OCI-LY7 (cell line): ENCODE measurements around the gene TECTB. TPM values are rescaled to one million over a fixed set of nuclear protein-coding genes. Genes with fewer than 3 reads are reported as not detected.

Experiments used
- BruUV-seq: library from RNA; stranded (reverse); fragments of 400-500 nt; replicated peaks from 2 replicates; lab custom pipeline; 2021; lab: Mats Ljungman, UMichigan
- CTCF ChIA-PET: fragments of 300-600 bp; sonication (Branson Sonifier 250); formaldehyde crosslinking; loops from one replicate; lab custom pipeline; 2022; ENCODE audit warnings: antibody characterized with exemption; ENCODE audit not compliant: unreplicated experiment; lab: Charles Lee
- POLR2A ChIA-PET: fragments of 300-600 bp; sonication (Branson Sonifier 250); formaldehyde crosslinking; loops from one replicate; lab custom pipeline; 2022; ENCODE audit warnings: antibody characterized with exemption; lab: Charles Lee
- DNase-seq: peaks from one replicate; pipeline ENCODE4 v3.0.0-alpha.2; 2015; ENCODE audit warnings: low spot score
- H2AFZ ChIP-seq: fragments of 200-600 bp; sonication (generic), shearing (Covaris generic); 2 replicates; pipeline ENCODE4 v1.6.1; 2014; ENCODE audit warnings: mild to moderate bottlenecking, antibody characterized with exemption, low read length, moderate library complexity
- H3K27ac ChIP-seq: fragments of 200-600 bp; sonication (generic); 2 replicates; pipeline ENCODE4 v1.5.1; 2014; ENCODE audit warnings: mixed run types, low read depth, mild to moderate bottlenecking, moderate library complexity, low read length, inconsistent platforms; ENCODE audit not compliant: poor library complexity, severe bottlenecking
- H3K36me3 ChIP-seq: fragments of 200-600 bp; sonication (generic); 2 replicates; pipeline ENCODE4 v1.6.1; 2014; ENCODE audit warnings: mild to moderate bottlenecking, antibody characterized with exemption, low read length, moderate library complexity, mixed read lengths; ENCODE audit not compliant: insufficient read depth
- H3K4me1 ChIP-seq: fragments of 200-600 bp; sonication (generic); 2 replicates; pipeline ENCODE4 v1.5.1; 2014; ENCODE audit warnings: mild to moderate bottlenecking, low read length; ENCODE audit not compliant: insufficient read depth, poor library complexity, severe bottlenecking
- H3K4me2 ChIP-seq: fragments of 200-600 bp; sonication (generic); 2 replicates; pipeline ENCODE4 v1.6.1; 2014; ENCODE audit warnings: mild to moderate bottlenecking, low read length
- H3K4me3 ChIP-seq: fragments of 200-600 bp; sonication (generic); 2 replicates; pipeline ENCODE4 v1.5.1; 2014; ENCODE audit warnings: mild to moderate bottlenecking, low read depth, low read length; ENCODE audit not compliant: poor library complexity, severe bottlenecking
- H3K79me2 ChIP-seq: fragments of 200-600 bp; sonication (generic); 2 replicates; pipeline ENCODE4 v1.6.1; 2016; ENCODE audit warnings: low read depth, mild to moderate bottlenecking, low read length, moderate library complexity, mixed read lengths; ENCODE audit not compliant: insufficient read depth
- H3K9me2 ChIP-seq: fragments of 200-600 bp; sonication (generic); 2 replicates; pipeline ENCODE4 v1.6.1; 2016; ENCODE audit warnings: mild to moderate bottlenecking, low read length, mixed read lengths; ENCODE audit not compliant: insufficient read depth
- H3K9me3 ChIP-seq: fragments of 200-600 bp; sonication (generic); 2 replicates; pipeline ENCODE4 v1.6.1; 2014; ENCODE audit warnings: mild to moderate bottlenecking, mixed run types, low read length, mixed read lengths
- H4K20me1 ChIP-seq: fragments of 200-600 bp; sonication (generic); 2 replicates; pipeline ENCODE4 v1.6.1; 2014; ENCODE audit warnings: mild to moderate bottlenecking, antibody characterized with exemption, low read length, moderate library complexity, mixed read lengths; ENCODE audit not compliant: insufficient read depth
- EZH2phosphoT487 ChIP-seq: fragments of 200-600 bp; sonication (generic); IDR thresholded peaks from 2 replicates; pipeline ENCODE4 v1.6.1; 2018; ENCODE audit warnings: low read depth, borderline replicate concordance, mild to moderate bottlenecking, mixed run types, antibody characterized with exemption, low read length, moderate library complexity, mixed read lengths
- intact Hi-C: fragments of 100-400 bp; cut with micrococcal nuclease; formaldehyde crosslinking; loops from one replicate; pipeline ENCODE4 v1.10.0; 2022; ENCODE audit not compliant: unreplicated experiment
- total RNA-seq, 2 experiments: library from RNA; depleted of rRNA in 1 of 2; stranded (reverse); fragments of >200 nt in 1 of 2; shearing (Covaris generic) in 1 of 2; gene quantifications; 2 replicates each; pipeline ENCODE4 v1.2.3, GENCODE V29; 2014 to 2022
- TF ChIP-seq, protein P1 (sequence below): fragments of 200-600 bp; sonication (generic); conservative IDR thresholded peaks from 2 replicates; pipeline ENCODE4 v1.5.1; 2014; ENCODE audit warnings: mild to moderate bottlenecking, antibody characterized with exemption, low read length, moderate library complexity, mixed read lengths

TECTB gene
- total RNA-seq, 2 experiments from 2014 or later: not detected

DNA sequence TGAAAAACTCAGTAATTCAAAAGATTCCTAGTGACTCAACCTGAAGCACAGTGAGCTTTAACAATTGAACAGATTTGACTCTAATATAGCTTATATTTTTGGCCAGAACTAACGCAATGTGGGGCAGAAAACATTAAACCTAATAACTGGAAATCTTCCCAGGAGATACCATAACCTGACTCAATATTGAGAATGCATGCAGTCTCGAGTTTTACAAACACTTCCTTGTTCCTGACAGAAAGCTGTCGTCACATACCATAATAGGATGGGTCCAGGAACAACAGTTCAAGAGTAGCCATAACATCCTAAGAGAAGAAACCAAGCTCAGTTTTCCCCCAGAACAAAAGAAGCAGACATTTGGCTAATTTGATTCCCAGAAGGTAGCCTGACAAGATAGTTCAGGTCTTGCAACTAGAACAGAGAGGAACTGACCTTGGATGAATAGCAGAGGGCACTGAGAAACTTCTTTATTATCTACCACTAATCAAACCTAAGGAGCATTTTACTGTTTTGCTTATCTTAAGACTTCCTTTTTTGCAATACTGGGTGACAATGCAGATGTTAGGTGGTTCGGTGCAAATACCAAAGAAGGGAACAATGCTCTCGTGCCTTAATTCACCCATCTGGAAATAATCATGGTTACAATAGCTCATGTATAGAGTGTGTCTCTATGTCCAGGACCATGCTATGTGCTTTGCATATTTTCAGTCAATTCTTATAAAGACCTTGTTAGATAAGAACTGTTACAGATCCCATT lies 52.1 kb downstream of the TECTB start:
- TF ChIP-seq, protein P1, sequence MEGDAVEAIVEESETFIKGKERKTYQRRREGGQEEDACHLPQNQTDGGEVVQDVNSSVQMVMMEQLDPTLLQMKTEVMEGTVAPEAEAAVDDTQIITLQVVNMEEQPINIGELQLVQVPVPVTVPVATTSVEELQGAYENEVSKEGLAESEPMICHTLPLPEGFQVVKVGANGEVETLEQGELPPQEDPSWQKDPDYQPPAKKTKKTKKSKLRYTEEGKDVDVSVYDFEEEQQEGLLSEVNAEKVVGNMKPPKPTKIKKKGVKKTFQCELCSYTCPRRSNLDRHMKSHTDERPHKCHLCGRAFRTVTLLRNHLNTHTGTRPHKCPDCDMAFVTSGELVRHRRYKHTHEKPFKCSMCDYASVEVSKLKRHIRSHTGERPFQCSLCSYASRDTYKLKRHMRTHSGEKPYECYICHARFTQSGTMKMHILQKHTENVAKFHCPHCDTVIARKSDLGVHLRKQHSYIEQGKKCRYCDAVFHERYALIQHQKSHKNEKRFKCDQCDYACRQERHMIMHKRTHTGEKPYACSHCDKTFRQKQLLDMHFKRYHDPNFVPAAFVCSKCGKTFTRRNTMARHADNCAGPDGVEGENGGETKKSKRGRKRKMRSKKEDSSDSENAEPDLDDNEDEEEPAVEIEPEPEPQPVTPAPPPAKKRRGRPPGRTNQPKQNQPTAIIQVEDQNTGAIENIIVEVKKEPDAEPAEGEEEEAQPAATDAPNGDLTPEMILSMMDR: no peak
- no peak for TF ChIP-seq EZH2phosphoT487
- H4K20me1 ChIP-seq: no peaks in the 10 kb centered on the region
- H3K4me3 ChIP-seq: no peak overlapping the region
- no peaks in the 10 kb centered on the region for H3K79me2 ChIP-seq
- no peaks in the 10 kb centered on the region for H3K4me1 ChIP-seq
- no peaks in the 10 kb centered on the region for H3K36me3 ChIP-seq
- no peak for DNase-seq
- H3K4me2 ChIP-seq: no peak overlapping the region
- no peaks in the 10 kb centered on the region for H3K9me2 ChIP-seq
- CTCF ChIA-PET: no interaction called here
- POLR2A ChIA-PET: no interaction called here
- H2AFZ ChIP-seq: no peak overlapping the region
- intact Hi-C loops: no loop called here
- no peaks in the 10 kb centered on the region for H3K9me3 ChIP-seq
- no TSS peak for BruUV-seq
- no peak overlapping the region for H3K27ac ChIP-seq

DNA sequence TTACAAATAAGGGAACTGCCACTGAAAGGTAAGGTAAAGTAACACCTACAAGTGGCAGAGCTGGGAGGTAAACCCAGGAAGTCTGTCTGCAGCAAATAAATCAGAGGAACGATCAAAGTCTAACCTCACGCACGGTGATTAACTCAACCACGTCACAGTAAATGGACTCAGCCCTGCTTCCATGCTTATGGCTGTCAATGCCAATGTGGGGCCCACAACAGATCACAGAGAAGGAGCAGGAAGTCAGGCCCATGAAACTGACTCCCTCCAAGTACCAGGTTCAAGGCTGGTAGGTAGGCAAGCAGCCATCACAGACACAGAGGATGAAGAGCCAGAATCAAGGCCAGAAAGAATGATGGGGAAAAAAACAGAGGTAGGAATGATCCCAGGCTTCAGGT lies 52.7 kb downstream of the TECTB start:
- CTCF ChIA-PET: no interaction called here
- Histone ChIP-seq H3K4me1 (no peaks in the 10 kb centered on the region), H3K27ac (no peak overlapping the region), H3K4me2 (no peak overlapping the region), H3K9me3 (no peaks in the 10 kb centered on the region), H3K79me2 (no peaks in the 10 kb centered on the region), H3K9me2 (no peaks in the 10 kb centered on the region), H3K4me3 (no peak overlapping the region), H3K36me3 (no peaks in the 10 kb centered on the region), H2AFZ (no peak overlapping the region), H4K20me1 (no peaks in the 10 kb centered on the region)
- POLR2A ChIA-PET: no interaction called here
- no TSS peak for BruUV-seq
- no peak for DNase-seq
- TF ChIP-seq EZH2phosphoT487: no peak
- TF ChIP-seq, protein P1: no peak
- intact Hi-C loops: no loop called here

DNA sequence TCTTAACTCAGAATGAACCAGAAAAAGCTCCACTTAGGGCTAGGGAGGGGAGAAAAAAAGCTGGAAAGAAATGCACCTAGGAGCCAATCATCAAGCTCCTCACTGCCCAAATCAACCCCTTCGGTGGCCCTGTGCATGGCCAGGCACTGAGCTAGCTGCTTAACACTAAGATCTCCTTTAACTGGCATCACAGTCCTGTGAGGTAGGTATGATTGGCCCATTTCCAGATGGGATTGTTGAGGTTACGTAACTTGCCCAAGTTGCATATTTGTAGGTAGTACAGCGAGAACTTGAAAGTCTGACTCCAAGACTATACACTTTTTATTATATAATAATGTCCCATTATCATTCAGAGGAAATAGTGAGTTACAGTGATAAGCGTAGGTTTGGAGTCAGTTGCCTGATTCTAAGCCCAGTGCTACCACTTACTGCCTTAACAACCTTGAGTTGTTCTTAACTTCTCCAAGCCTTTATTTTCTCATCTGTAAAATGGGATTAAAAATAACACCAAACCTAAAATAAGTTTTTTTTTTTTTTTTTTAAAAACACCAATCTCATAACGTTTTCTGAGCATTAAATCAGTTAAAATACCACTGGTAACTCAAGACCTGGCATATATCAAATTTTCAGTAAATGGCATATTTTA lies 53.5 kb downstream of the TECTB start:
- ChIA-PET POLR2A (no interaction called here), CTCF (no interaction called here)
- no peak for DNase-seq
- TF ChIP-seq, protein P1: no peak
- no peak for TF ChIP-seq EZH2phosphoT487
- no peaks in the 10 kb centered on the region for H3K36me3 ChIP-seq
- intact Hi-C loops: no loop called here
- H3K4me3 ChIP-seq: no peak overlapping the region
- H2AFZ ChIP-seq: no peak overlapping the region
- no peaks in the 10 kb centered on the region for H3K9me2 ChIP-seq
- no peak overlapping the region for H3K4me2 ChIP-seq
- no TSS peak for BruUV-seq
- H3K4me1 ChIP-seq: no peaks in the 10 kb centered on the region
- H3K9me3 ChIP-seq: no peaks in the 10 kb centered on the region
- no peaks in the 10 kb centered on the region for H3K79me2 ChIP-seq
- no peaks in the 10 kb centered on the region for H4K20me1 ChIP-seq
- no peak overlapping the region for H3K27ac ChIP-seq
